Immature natural killer cell (primary cell): ENCODE results near the gene SPACA7. TPM values are rescaled to one million over a fixed set of nuclear protein-coding genes. Genes with fewer than 3 reads are reported as not detected.

Experiments
- DNase-seq, 3 donors: peaks; one replicate each; pipeline ENCODE4 v3.0.0; 2022; ENCODE audit warnings: mixed read lengths in 1 of 3
- H3K27ac Mint-ChIP-seq, 6 donors: one replicate each; pipeline ENCODE4 v1.8.0; 2020; ENCODE audit warnings: mixed read lengths in 6 of 6, mild to moderate bottlenecking in 5 of 6, inconsistent platforms in 4 of 6, moderate library complexity in 3 of 6
- H3K27me3 Mint-ChIP-seq, 3 donors: one replicate each; pipeline ENCODE4 v1.8.0; 2020 to 2021; ENCODE audit warnings: low read depth in 3 of 3, mild to moderate bottlenecking in 3 of 3, mixed read lengths in 3 of 3, moderate library complexity in 3 of 3, inconsistent platforms in 1 of 3
- H3K36me3 Mint-ChIP-seq, 3 donors: one replicate each; pipeline ENCODE4 v1.8.0; 2020; ENCODE audit warnings: mixed read lengths in 3 of 3, inconsistent platforms in 2 of 3, mild to moderate bottlenecking in 2 of 3
- H3K4me1 Mint-ChIP-seq, 2 donors: one replicate each; pipeline ENCODE4 v1.8.0; 2020; ENCODE audit warnings: inconsistent platforms in 2 of 2, mild to moderate bottlenecking in 2 of 2, mixed read lengths in 2 of 2, moderate library complexity in 1 of 2
- H3K4me3 Mint-ChIP-seq, 5 donors: one replicate each; pipeline ENCODE4 v1.8.0; 2020; ENCODE audit warnings: mild to moderate bottlenecking in 5 of 5, mixed read lengths in 5 of 5, inconsistent platforms in 3 of 5, moderate library complexity in 3 of 5
- H3K9me3 Mint-ChIP-seq, 6 donors: one replicate each; pipeline ENCODE4 v1.8.0; 2020; ENCODE audit warnings: mild to moderate bottlenecking in 6 of 6, mixed read lengths in 6 of 6, inconsistent platforms in 4 of 6, moderate library complexity in 3 of 6
- polyA plus RNA-seq, 3 donors: library from polyadenylated mRNA; unstranded; fragments of 300-500 nt; fragmentation: Illumina TruSeq; gene quantifications; one replicate each; pipeline ENCODE4 v1.2.3, GENCODE V29; 2021

SPACA7 gene, protein sequence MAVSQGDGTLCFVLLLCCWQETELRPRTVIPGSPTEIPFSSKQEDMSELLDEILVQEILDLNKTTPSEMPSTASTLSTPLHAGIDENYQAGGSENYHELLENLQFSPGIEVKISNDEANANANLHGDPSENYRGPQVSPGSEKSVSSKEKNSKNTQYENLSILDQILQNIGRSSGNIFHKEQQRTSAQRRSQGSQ
- not detected for polyA plus RNA-seq

DNA sequence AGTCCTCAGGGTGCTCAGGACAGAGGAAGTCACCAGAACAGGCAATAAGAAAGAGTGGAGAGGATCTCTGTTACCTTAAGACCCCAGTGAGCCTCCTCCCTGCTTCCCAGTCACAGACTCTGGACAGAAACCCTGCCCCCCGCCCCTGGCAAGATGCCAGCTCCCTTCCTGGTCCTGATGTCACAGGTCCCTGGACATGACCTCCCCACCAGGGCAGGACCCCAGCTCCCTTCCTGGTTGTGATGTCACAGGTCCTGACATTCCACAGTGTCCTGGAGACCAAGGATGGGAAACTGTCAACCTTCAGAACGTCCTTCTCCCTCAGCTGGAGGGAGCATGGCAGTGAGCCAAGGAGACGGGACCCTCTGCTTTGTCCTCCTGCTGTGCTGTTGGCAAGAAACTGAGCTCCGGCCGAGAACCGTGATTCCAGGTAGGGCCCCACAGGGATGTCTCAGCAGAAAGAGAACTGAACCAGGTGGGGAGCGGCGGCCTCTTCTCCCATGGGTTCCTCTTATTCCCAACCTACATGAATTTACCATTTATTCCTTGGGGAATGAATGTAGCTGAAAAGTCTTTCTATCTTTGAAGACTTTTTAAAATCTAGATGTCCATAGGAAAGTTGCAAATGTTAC, at the start of gene SPACA7:
SPACA7 (plus strand) TSS at position 306 of the 632 bp plus-strand sequence; CDS start at position 337, 31 bp downstream.
- H3K4me3 Mint-ChIP-seq, result no peak within 1 kb of the TSS
- no peaks in the 10 kb centered on the region for H3K36me3 Mint-ChIP-seq
- peaks cover 0 to 3% (median 0%) of the 10 kb centered on the region in 6 donors for H3K9me3 Mint-ChIP-seq

DNA sequence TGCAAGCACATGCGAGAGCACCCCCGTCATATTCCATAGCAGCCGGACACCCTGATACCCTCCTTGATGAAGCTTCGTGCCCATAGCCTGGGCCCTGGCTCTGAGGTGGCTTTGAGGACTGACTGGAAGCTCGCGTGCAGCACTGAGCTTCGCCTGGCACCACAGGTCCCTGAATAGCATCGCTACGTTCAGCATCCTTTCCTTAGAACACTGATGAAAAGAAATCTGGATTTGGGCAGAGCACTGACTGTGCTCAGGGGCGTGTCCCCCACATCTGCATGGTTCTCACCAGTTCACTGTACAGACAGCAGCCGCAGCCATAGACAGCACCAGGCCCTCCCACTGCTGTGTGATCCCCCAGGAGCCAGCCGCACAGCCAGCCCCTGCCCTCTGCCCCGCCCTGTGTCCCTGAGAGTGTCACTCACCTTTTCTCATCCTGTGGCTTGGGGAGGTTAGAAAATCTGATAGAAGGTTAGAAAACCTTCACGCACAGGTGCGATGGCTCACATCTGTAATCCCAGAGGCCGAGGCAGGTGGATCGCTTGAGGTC, 49.3 kb upstream of the SPACA7 start:
- H3K9me3 Mint-ChIP-seq, result no peaks in the 10 kb centered on the region
- H3K4me3 Mint-ChIP-seq, result no peak overlapping the region
- H3K4me1 Mint-ChIP-seq, result no peaks in the 10 kb centered on the region
- no peaks in the 10 kb centered on the region for H3K36me3 Mint-ChIP-seq
- DNase-seq, result no peak
- H3K27ac Mint-ChIP-seq, result no peak overlapping the region
- H3K27me3 Mint-ChIP-seq, result peaks cover 7 to 11% (median 11%) of the 10 kb centered on the region in 3 donors

More for the DNA sequence above, at the start of gene SPACA7:
- no peak within 1 kb of the TSS for H3K27ac Mint-ChIP-seq
- H3K27me3 Mint-ChIP-seq, result peaks cover 2 to 5% (median 3%) of the 10 kb centered on the region in 3 donors
- DNase-seq, result no peak
- no peaks in the 10 kb centered on the region for H3K4me1 Mint-ChIP-seq

DNA sequence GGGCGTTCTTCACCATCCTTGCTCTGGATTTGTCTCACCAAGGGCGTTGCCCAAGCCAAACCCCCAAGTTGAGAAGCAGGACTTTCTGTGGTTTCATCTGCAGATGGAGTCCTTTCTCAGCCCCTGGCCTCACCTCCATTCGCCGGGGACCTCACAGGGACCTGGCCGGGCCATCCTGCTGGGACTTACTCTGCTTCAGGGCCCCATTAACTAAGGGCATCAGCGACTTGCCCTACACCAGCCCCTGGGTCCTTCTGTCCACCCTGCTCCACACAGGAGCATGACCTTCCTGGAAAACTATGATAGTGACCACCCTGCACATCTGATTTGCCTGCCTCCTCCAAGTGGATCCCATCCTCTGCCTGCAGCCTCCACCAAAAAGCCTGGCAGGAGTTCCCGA, 47.2 kb upstream of the SPACA7 start:
- H3K36me3 Mint-ChIP-seq, result no peaks in the 10 kb centered on the region
- no peaks in the 10 kb centered on the region for H3K4me1 Mint-ChIP-seq
- H3K27me3 Mint-ChIP-seq, result peaks cover 10 to 24% (median 12%) of the 10 kb centered on the region in 3 donors
- peaks cover 0 to 1% (median 0%) of the 10 kb centered on the region in 6 donors for H3K9me3 Mint-ChIP-seq
- no peak for DNase-seq
- H3K27ac Mint-ChIP-seq, result no peak overlapping the region
- no peak overlapping the region for H3K4me3 Mint-ChIP-seq

DNA sequence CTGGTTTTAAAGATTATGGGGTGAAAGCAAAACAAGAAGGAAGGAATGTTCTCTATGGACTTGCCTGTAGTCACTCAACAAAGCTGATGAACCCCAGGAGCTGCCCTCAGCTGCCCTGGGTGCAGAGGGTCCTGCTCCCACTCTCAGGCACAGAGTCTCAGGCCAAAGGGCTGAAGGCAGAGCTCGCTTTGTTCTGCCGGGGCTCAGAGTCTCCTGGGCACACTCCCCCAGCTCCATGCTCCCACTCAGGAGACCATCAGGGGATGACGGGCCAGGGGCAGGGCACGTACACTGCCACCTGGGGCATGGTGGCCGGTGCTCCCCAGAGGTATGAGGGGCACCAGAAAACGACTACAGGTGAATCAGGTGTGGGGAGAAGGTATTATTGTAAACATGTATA, 46.8 kb upstream of the SPACA7 start:
- peaks cover 10 to 24% (median 12%) of the 10 kb centered on the region in 3 donors for H3K27me3 Mint-ChIP-seq
- no peak overlapping the region for H3K4me3 Mint-ChIP-seq
- no peaks in the 10 kb centered on the region for H3K4me1 Mint-ChIP-seq
- H3K36me3 Mint-ChIP-seq, result no peaks in the 10 kb centered on the region
- peaks cover 0 to 1% (median 0%) of the 10 kb centered on the region in 6 donors for H3K9me3 Mint-ChIP-seq
- no peak for DNase-seq
- no peak overlapping the region for H3K27ac Mint-ChIP-seq

DNA sequence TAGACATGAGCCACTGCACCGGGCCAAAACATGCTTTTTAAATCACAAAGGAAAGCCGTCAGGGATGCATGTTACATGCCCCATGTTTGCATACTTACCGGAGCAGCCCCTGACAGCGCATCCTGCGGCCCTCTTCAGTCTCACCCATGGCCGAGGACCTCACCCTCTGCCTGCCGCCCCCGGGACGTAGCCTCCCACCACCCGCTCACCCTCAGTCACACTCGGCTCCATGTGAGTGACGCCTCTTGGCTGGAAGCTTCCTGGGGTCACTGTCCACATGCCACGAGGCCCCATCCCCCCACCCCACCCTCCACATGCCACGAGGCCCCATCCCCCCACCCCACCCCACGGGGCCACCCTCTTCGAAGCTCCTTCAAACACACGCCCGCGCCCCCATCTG, 46.1 kb upstream of the SPACA7 start:
- H3K9me3 Mint-ChIP-seq, result peaks cover 0 to 1% (median 0%) of the 10 kb centered on the region in 6 donors
- no peak for DNase-seq
- H3K27me3 Mint-ChIP-seq, result peaks cover 10 to 24% (median 12%) of the 10 kb centered on the region in 3 donors
- no peak overlapping the region for H3K27ac Mint-ChIP-seq
- H3K4me1 Mint-ChIP-seq, result no peaks in the 10 kb centered on the region
- H3K36me3 Mint-ChIP-seq, result no peaks in the 10 kb centered on the region
- no peak overlapping the region for H3K4me3 Mint-ChIP-seq

DNA sequence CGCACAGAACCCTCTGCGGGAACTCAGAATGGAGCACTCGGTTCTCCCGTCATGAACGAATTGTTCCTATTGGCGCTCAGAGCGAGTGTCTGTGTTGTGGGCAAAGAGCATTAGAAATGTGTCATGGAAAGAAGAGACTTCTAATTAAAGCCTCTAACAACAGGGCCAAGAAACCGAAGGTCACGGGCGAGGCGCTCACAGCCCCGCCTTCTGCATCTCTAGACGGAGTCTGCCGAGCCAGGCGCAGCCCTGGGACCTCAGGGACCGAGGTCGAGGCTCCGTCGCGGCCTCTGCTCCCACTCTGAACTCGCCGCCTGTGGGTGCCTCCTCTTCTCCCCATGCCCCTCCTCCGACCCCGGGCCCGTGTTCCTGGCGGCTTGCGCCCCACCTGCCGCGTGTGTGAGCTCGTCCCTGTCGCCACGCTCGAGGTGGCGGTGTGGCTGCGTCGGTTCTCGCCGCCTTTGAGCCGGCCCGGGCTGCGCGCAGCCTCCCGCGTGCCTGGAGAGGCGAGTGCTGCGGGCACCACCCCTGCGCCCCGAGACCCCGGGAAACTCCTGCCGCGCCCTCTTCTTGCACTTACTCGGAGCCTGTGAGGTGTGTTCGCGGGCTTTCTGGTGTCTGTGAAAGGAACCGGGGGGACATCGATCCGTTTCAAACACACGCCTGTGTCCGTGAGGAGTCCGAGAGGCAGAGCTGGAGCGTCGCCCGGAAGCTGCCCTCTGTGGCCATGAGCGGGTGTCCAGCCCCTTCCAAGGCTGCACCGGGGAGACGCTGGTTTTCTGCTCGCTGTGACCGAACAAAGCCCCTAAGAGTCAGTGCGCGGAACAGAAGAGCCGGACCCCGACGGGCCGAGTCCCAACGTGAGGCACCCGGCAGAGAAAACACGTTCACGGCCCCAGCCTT, 45.4 kb upstream of the SPACA7 start:
- DNase-seq, result no peak
- Mint-ChIP-seq H3K4me1 (no peaks in the 10 kb centered on the region), H3K9me3 (peaks cover 0 to 1% (median 0%) of the 10 kb centered on the region in 6 donors), H3K36me3 (no peaks in the 10 kb centered on the region), H3K4me3 (no peak overlapping the region), H3K27me3 (peaks cover 8 to 26% (median 12%) of the 10 kb centered on the region in 3 donors), H3K27ac (no peak overlapping the region)

DNA sequence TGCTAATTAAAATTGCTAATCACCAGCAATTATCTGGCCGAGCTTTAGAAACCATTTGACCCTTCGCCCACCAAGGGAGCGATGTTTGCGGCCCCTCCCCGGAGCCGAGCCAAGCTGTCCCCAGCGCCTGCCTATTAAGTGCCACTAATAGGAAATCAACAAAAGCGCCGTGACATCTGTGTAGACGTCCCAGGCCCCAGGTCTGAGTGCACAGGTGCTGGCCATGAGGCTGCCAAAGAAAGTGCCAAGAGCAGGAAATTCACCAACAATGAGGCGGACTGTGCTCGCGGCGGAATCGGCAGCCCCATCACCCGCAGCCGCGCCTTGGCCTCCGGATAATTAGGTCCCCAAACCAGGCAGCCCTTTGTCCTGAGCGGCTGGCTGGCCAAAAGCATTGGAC, 44.5 kb upstream of the SPACA7 start:
- DNase-seq, result no peak
- Mint-ChIP-seq H3K4me1 (no peaks in the 10 kb centered on the region), H3K36me3 (peaks cover 0 to 6% (median 0%) of the 10 kb centered on the region in 3 donors), H3K27ac (no peak overlapping the region), H3K9me3 (peaks cover 2 to 9% (median 4%) of the 10 kb centered on the region in 6 donors), H3K27me3 (peaks cover 7 to 26% (median 13%) of the 10 kb centered on the region in 3 donors), H3K4me3 (no peak overlapping the region)

DNA sequence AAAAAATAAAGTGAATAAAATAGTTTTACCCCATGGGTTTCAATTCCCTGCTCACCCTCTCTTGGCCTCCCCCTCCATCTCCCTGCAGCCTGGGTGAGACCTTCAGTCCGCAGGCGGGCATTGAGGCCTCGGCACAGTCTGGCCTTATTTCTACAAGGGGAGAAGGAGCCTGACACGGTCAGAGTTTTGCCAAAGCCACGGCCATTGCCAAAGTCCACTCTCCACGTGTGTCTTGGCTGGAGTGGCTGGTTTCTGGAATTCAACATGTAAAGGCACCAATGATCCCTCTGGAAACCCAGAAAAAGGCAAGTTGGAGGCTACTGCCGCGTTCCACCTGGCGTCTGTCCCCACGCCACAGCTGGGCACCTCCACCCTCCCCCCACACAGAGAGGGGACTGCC, 43.4 kb upstream of the SPACA7 start:
- peaks cover 6 to 26% (median 12%) of the 10 kb centered on the region in 3 donors for H3K27me3 Mint-ChIP-seq
- DNase-seq, result no peak
- peaks cover 2 to 19% (median 11%) of the 10 kb centered on the region in 6 donors for H3K9me3 Mint-ChIP-seq
- no peaks in the 10 kb centered on the region for H3K4me1 Mint-ChIP-seq
- H3K36me3 Mint-ChIP-seq, result peaks cover 0 to 14% (median 3%) of the 10 kb centered on the region in 3 donors
- no peak overlapping the region for H3K4me3 Mint-ChIP-seq
- no peak overlapping the region for H3K27ac Mint-ChIP-seq

DNA sequence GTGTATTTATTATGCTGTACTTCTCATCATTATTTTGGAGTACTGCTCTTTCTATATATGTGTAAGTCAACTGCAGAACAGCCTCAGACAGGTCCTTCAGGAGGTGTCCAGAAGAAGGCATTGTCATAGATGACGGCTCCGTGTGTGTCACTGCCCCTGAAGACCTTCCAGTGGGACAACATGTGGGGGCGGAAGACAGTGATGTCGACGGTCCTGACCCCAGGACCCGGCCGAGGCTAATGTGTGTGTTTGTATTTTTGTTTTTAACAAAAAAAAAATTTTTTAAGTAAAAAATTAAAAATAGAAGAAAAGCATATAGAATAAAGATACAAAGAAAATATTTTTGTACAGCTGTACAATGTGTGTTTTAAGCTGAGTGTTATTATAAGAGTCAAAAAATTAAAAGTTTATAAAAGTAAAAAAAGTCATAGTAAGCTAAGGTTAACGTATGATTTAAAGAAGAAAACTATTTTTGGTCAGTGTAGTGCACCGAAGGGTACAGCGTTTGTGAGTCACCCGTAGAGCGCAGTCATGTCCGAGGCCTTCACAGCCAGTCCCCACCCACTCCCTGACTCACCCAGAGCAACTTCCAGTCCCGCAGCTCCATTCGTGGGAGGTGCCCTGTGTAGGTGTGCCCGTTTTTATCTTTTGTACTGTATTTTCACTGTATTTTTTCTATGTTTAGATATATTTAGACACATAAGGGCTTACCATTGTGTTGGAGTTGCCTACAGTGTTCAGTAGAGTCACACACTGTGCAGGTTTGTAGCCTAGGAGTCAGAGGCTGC, 42.2 kb upstream of the SPACA7 start:
- no peak for DNase-seq
- peaks cover 5 to 24% (median 6%) of the 10 kb centered on the region in 3 donors for H3K27me3 Mint-ChIP-seq
- H3K27ac Mint-ChIP-seq, result no peak overlapping the region
- peaks cover 0 to 14% (median 3%) of the 10 kb centered on the region in 3 donors for H3K36me3 Mint-ChIP-seq
- H3K4me3 Mint-ChIP-seq, result no peak overlapping the region
- H3K9me3 Mint-ChIP-seq, result peaks cover 2 to 22% (median 11%) of the 10 kb centered on the region in 6 donors
- no peaks in the 10 kb centered on the region for H3K4me1 Mint-ChIP-seq

DNA sequence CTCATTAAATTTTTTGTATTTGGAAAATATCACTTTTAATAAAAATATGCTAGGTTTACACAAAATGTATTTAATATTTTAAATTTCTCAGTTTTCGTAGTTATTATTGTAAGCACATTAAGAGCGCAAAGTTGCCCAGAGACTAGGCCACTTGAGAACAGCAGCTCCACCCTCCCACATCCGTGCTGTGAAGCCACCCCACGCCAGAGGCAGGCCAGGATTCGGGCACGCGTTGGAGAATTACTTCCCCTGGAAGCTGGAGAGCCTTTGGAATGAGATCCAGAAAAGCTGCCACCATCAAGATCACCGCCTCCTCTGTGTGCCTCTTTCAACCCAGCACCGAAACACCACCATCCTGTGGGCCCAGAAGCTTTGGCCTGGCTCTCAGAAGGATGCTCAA, 41.0 kb upstream of the SPACA7 start:
- Mint-ChIP-seq H3K27ac (no peak overlapping the region), H3K27me3 (peaks cover 5 to 21% (median 6%) of the 10 kb centered on the region in 3 donors), H3K36me3 (peaks cover 0 to 14% (median 3%) of the 10 kb centered on the region in 3 donors), H3K4me3 (no peak overlapping the region), H3K4me1 (no peaks in the 10 kb centered on the region), H3K9me3 (peaks cover 2 to 26% (median 11%) of the 10 kb centered on the region in 6 donors)
- no peak for DNase-seq

DNA sequence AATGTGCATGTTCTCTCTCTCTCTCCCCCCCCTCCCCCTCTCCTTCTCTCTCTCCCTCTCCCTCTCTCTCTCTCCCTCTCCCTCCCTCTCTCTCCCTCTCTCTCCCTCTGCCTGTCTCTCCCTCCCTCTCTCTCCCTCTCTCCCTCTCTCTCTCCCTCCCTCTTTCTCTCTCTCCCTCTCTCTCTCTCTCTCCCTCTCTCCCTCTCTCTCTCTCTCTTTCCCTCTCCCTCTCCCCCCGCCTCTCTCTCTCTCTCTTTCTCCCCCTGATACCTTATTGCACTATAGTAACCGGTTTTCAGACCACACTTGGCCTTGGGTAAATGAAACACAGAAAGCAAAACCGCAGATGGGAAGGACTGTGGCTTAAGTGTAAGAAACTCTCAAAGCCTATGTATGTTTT, 34.7 kb upstream of the SPACA7 start:
- Mint-ChIP-seq H3K4me1 (no peaks in the 10 kb centered on the region), H3K4me3 (no peak overlapping the region), H3K27me3 (peaks cover 7 to 12% (median 9%) of the 10 kb centered on the region in 3 donors), H3K9me3 (peaks cover under 1 to 23% (median 9%) of the 10 kb centered on the region in 6 donors), H3K36me3 (peaks cover 0 to 8% (median 3%) of the 10 kb centered on the region in 3 donors), H3K27ac (no peak overlapping the region)
- DNase-seq, result no peak

DNA sequence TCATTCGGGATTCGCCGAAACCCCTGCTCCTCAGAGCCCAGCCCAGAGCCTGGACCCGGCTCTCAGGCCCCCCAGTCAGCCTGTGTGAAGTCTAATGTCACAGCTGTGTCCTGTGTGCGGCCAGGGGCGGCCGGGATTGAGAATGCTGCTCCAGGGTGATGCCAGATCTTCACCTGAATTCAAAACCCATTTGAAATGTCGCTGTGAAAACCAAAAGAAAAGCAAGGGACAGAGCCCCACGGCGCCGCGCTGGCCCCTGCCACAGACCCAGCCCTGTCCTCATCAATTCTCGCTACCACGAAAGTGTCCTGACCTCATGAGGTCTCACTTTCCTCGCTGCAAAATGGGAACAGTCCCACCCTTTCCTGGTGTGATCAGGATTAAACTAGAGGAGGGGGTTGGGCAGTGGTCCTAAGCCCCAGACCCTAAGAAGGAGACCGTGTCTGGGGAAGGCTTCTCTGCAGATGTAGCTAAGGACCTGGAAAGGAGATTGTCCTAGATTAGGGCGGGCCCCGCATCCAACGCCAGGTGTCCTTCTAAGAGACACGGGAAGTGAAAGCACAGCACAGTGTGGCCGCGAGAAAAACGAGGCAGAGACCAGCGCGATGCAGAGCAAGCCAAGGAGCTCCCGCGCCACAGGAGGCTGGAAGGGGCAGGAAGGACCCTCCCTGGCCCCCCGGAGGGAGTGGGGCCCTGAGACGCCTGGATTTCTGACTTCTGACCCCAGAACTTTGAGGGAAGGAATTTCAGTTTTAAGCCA, 34.0 kb upstream of the SPACA7 start:
- H3K4me1 Mint-ChIP-seq, result no peaks in the 10 kb centered on the region
- H3K4me3 Mint-ChIP-seq, result no peak overlapping the region
- no peak overlapping the region for H3K27ac Mint-ChIP-seq
- no peak for DNase-seq
- H3K27me3 Mint-ChIP-seq, result peaks cover 9 to 10% (median 9%) of the 10 kb centered on the region in 3 donors
- peaks cover 0 to 16% (median 4%) of the 10 kb centered on the region in 6 donors for H3K9me3 Mint-ChIP-seq
- H3K36me3 Mint-ChIP-seq, result peaks cover 0 to 3% (median 3%) of the 10 kb centered on the region in 3 donors
